Body of pancreas (tissue), 4 donors: ENCODE results near the gene PHACTR3. TPM values are rescaled to one million over a fixed set of nuclear protein-coding genes. Genes with fewer than 3 reads are reported as not detected.

Experiments
- ATAC-seq: fragments of 150-250 bp; one replicate; pipeline ENCODE4 v1.9.1; 2016
- DNase-seq, 4 donors: peaks; one replicate each; pipeline ENCODE4 v3.0.0-alpha.2; 2019
- H3K27ac ChIP-seq, 4 donors: fragments of 200-600 bp; sonication (generic); 1 replicate in 3 of 4; 2 replicates in 1 of 4; pipeline versions ENCODE4 v1.5.1 to v1.6.1; 2016 to 2019; ENCODE audit warnings: mild to moderate bottlenecking in 1 of 4, mixed read lengths in 1 of 4, moderate library complexity in 1 of 4
- H3K27me3 ChIP-seq, 2 donors: fragments of 200-600 bp; sonication (generic); one replicate each; pipeline ENCODE4 v1.6.0; 2016; ENCODE audit warnings: mild to moderate bottlenecking in 1 of 2
- H3K36me3 ChIP-seq, 2 donors: fragments of 200-600 bp; sonication (generic); replicated peaks in 1 of 2; 2 replicates each; pipeline ENCODE4 v1.5.1; 2016; ENCODE audit warnings: low read depth in 2 of 2; ENCODE audit not compliant: insufficient read depth in 1 of 2
- H3K4me1 ChIP-seq: fragments of 200-600 bp; sonication (generic); one replicate; pipeline ENCODE4 v1.6.0; 2016
- H3K4me3 ChIP-seq, 2 donors: fragments of 200-600 bp; sonication (generic); 1 replicate in 1 of 2; 2 replicates in 1 of 2; pipeline ENCODE4 v1.5.1; 2016 to 2019
- H3K9me3 ChIP-seq, 3 donors: fragments of 200-600 bp; sonication (generic); 1 replicate in 2 of 3; 2 replicates in 1 of 3; pipeline ENCODE4 v1.5.1; 2016
- CTCF ChIP-seq, 7 experiments: fragments of 450-650 bp in 4 of 7; fragments of 200-600 bp in 3 of 7; sonication (generic) in 3 of 7; IDR thresholded peaks; one replicate each; pipeline ENCODE4 v1.5.1; 2016 to 2019; ENCODE audit warnings: antibody characterized with exemption in 7 of 7
- POLR2A ChIP-seq, 3 donors: fragments of 450-650 bp; IDR thresholded peaks; one replicate each; pipeline ENCODE4 v1.6.1; 2016; ENCODE audit warnings: antibody characterized with exemption in 3 of 3, mild to moderate bottlenecking in 2 of 3
- WGBS, 2 donors: methylation state at CpG; one replicate each; pipeline ENCODE4 v1.1.5; 2017; 5-methylcytosine and 5-hydroxymethylcytosine counted together
- intact Hi-C: fragments of 100-400 bp; cut with DNase I; formaldehyde crosslinking; loops from one replicate; pipeline ENCODE4 v1.15.1; 2023
- total RNA-seq, 2 donors: library from RNA; depleted of rRNA; stranded (reverse); fragments of >200 nt; gene quantifications; one replicate each; pipeline ENCODE4 v1.1.0, GENCODE V29; 2016

Gene PHACTR3
- total RNA-seq, 2 donors from 2014 or later: 0.52 to 0.66 TPM

- Histone ChIP-seq H3K27me3 (no peaks in the 10 kb centered on the region), H3K4me1 (no peaks in the 10 kb centered on the region), H3K27ac (no peak overlapping the region), H3K4me3 (no peak overlapping the region), H3K36me3 (no peaks in the 10 kb centered on the region), H3K9me3 (peaks cover 0 to 5% (median 0%) of the 10 kb centered on the region in 3 donors)
- ATAC-seq (no peak), DNase-seq (no peak)
- TF ChIP-seq CTCF (IDR thresholded peaks at IDR 0.05) (no peak), POLR2A (IDR thresholded peaks at IDR 0.05) (no peak)
- WGBS, 2 donors: 53 to 60% methylated on average over 1 of the region's 1 CpG
- intact Hi-C loops: no loop called here
These were observed 53.2 kb downstream of the PHACTR3 start for GRCh38 chr20:59657459-59658046.

GRCh38 chr20:59660471-59660870 is 56.1 kb downstream of the PHACTR3 start:
- Histone ChIP-seq H3K4me3 (no peak overlapping the region), H3K27ac (no peak overlapping the region), H3K9me3 (peaks cover 0 to 5% (median 0%) of the 10 kb centered on the region in 3 donors), H3K36me3 (no peaks in the 10 kb centered on the region), H3K27me3 (no peaks in the 10 kb centered on the region), H3K4me1 (no peaks in the 10 kb centered on the region)
- DNase-seq: no peak
- no peak for ATAC-seq
- TF ChIP-seq CTCF (IDR thresholded peaks at IDR 0.05): no peak
- TF ChIP-seq POLR2A (IDR thresholded peaks at IDR 0.05): no peak
- intact Hi-C loops: no loop called here
- 83% methylated on average over 2 of the region's 2 CpGs for WGBS, 2 donors

- Histone ChIP-seq H3K4me3 (no peak overlapping the region), H3K27me3 (no peaks in the 10 kb centered on the region), H3K9me3 (peaks cover 0 to 5% (median 0%) of the 10 kb centered on the region in 3 donors), H3K4me1 (no peaks in the 10 kb centered on the region), H3K36me3 (no peaks in the 10 kb centered on the region), H3K27ac (no peak overlapping the region)
- intact Hi-C loops: no loop called here
- 37 to 41% methylated on average over 8 of the region's 8 CpGs for WGBS, 2 donors
- TF ChIP-seq CTCF (IDR thresholded peaks at IDR 0.05): no peak
- no peak for TF ChIP-seq POLR2A (IDR thresholded peaks at IDR 0.05)
- DNase-seq (no peak), ATAC-seq (no peak)
These were observed 56.8 kb downstream of the PHACTR3 start for GRCh38 chr20:59661153-59661552.

GRCh38 chr20:59661621-59662020 is 57.3 kb downstream of the PHACTR3 start:
- no peaks in the 10 kb centered on the region for H3K36me3 ChIP-seq
- intact Hi-C loops: no loop called here
- 45% methylated on average over 9 to 10 of the region's 10 CpGs for WGBS, 2 donors
- no peak for DNase-seq
- ATAC-seq: no peak
- H3K9me3 ChIP-seq: peaks cover 0 to 5% (median 0%) of the 10 kb centered on the region in 3 donors
- TF ChIP-seq CTCF (IDR thresholded peaks at IDR 0.05) (no peak), POLR2A (IDR thresholded peaks at IDR 0.05) (no peak)
- no peaks in the 10 kb centered on the region for H3K27me3 ChIP-seq
- no peaks in the 10 kb centered on the region for H3K4me1 ChIP-seq
- H3K4me3 ChIP-seq: no peak overlapping the region
- H3K27ac ChIP-seq: no peak overlapping the region

- peaks cover 0 to 5% (median 0%) of the 10 kb centered on the region in 3 donors for H3K9me3 ChIP-seq
- no peaks in the 10 kb centered on the region for H3K27me3 ChIP-seq
- no peaks in the 10 kb centered on the region for H3K36me3 ChIP-seq
- TF ChIP-seq CTCF (IDR thresholded peaks at IDR 0.05) (no peak), POLR2A (IDR thresholded peaks at IDR 0.05) (no peak)
- ATAC-seq (no peak), DNase-seq (no peak)
- no peaks in the 10 kb centered on the region for H3K4me1 ChIP-seq
- WGBS, 2 donors: 39 to 42% methylated on average over 5 of the region's 5 CpGs
- H3K27ac ChIP-seq: no peak overlapping the region
- intact Hi-C loops: no loop called here
- H3K4me3 ChIP-seq: no peak overlapping the region
These were observed 57.8 kb downstream of the PHACTR3 start for GRCh38 chr20:59662161-59662560.
